ENCODE measurements around the gene MAPKAP1.

DNA sequence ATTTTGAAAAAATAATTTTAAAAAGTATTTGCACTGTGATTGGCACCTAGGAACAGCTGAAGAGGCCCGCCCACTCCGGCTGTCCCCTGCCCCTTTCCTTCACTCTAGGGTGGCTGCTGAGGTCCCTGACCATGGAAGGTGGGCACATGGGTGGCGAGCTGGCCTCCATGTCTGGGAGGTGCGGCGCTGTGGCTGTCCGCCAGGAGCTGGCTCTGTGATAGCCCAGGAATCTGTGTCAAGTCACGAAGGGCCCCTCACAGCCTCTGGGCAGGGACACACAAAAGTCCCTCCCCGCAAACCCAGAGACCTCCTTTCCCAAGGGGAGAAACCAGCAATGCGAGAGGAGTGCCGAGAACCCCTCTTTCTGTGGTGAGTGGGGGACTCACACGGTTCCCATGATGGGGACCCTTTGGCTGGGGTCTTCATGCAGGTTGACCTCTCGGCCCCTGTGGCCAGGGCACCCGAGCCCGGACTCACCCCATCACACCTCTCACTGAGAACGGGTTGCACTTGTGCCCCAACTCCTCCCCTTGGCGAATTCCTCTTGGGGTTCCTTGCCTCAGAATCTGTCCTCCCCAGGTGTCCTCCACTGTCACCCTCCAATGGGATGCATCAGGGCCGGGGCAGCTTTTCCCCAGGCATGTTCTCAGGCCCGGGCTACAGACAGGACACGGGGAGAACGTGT is 277.4 kb downstream of the MAPKAP1 start:
- TF ChIP-seq CTCF (conservative IDR thresholded peaks at IDR 0.05): no peak
- TF ChIP-seq ZFX (IDR thresholded peaks at IDR 0.05): no peak

Data from C4-2B (cell line).